Ovary (tissue), 3 donors: ENCODE measurements around the gene KAT14.
"Not testable (repeated sequence)": the region's sequence is repeated elsewhere in the genome, so short reads cannot be mapped to it uniquely, and the experiment has no call there.

Experiments used
- EP300 ChIP-seq: sonication (generic); formaldehyde crosslinking; IDR thresholded peaks from one replicate; pipeline ENCODE4 v1.6.1; 2017; ENCODE audit warnings: antibody characterized with exemption
- TF ChIP-seq, protein P1 (sequence below), 3 donors: fragments of 450-650 bp in 2 of 3; fragments of 200-600 bp in 1 of 3; IDR thresholded peaks; one replicate each; pipeline versions ENCODE4 v1.5.1 to v1.8.0; 2016 to 2022; ENCODE audit warnings: antibody characterized with exemption in 3 of 3, mild to moderate bottlenecking in 1 of 3
- donor health status: DM: no; HTN: no; CAD: no.

DNA sequence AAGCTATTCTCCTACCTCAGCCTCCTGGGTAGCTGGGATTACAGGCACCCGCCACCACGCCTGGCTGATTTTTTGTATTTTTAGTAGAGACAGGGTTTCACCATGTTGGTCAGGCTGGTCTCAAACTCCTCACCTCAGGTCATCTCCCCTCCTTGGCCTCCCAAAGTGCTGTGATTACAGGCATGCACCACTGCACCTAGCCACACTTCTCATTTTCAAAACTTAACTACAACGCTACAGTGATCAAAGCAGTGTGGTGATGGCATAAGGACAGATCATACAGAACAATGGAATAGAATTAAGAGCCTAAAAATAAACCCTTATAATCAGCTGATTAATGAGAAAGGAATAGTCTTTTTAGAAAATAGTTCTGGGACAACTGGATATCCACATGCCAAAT, 66.0 kb downstream of the KAT14 start:
- TF ChIP-seq, protein P1, sequence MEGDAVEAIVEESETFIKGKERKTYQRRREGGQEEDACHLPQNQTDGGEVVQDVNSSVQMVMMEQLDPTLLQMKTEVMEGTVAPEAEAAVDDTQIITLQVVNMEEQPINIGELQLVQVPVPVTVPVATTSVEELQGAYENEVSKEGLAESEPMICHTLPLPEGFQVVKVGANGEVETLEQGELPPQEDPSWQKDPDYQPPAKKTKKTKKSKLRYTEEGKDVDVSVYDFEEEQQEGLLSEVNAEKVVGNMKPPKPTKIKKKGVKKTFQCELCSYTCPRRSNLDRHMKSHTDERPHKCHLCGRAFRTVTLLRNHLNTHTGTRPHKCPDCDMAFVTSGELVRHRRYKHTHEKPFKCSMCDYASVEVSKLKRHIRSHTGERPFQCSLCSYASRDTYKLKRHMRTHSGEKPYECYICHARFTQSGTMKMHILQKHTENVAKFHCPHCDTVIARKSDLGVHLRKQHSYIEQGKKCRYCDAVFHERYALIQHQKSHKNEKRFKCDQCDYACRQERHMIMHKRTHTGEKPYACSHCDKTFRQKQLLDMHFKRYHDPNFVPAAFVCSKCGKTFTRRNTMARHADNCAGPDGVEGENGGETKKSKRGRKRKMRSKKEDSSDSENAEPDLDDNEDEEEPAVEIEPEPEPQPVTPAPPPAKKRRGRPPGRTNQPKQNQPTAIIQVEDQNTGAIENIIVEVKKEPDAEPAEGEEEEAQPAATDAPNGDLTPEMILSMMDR (IDR thresholded peaks at IDR 0.05), result not testable (repeated sequence)
- not testable (repeated sequence) for TF ChIP-seq EP300
